Endometrium (tissue), 2 donors: Measurements from ENCODE around the gene POLR2H.
"Not testable (repeated sequence)": the region's sequence is repeated elsewhere in the genome, so short reads cannot be mapped to it uniquely, and the experiment has no call there.

Experiments
- FAIRE-seq: peaks from 2 replicates; lab custom pipeline; 2012; peaks lifted over from hg19 to GRCh38; lab: Jason Lieb, UNC
- donor health status: control.
- donor health status: control.

The POLR2H gene

GRCh38 chr3:184335661-184336546, 25.6 kb upstream of the POLR2H start:
- FAIRE-seq = no peak

GRCh38 chr3:184336547-184337398, 24.7 kb upstream of the POLR2H start:
- FAIRE-seq = no peak

GRCh38 chr3:184337399-184337714, 24.2 kb upstream of the POLR2H start, which contains the start of gene FAM131A:
FAM131A (plus strand) TSS chr3:184337600; CDS start chr3:184337631, 31 bp downstream.
- no peak for FAIRE-seq

GRCh38 chr3:184337981-184338380, 23.5 kb upstream of the POLR2H start:
- no peak for FAIRE-seq

GRCh38 chr3:184338511-184338945, 23.0 kb upstream of the POLR2H start:
- FAIRE-seq = no peak

- FAIRE-seq = no peak
Measured at GRCh38 chr3:184339001-184339400, 22.5 kb upstream of the POLR2H start.

GRCh38 chr3:184339451-184340135, 21.9 kb upstream of the POLR2H start:
- not testable (repeated sequence) for FAIRE-seq

- no peak for FAIRE-seq
Measured at GRCh38 chr3:184341925-184342324, 19.6 kb upstream of the POLR2H start.

GRCh38 chr3:184343200-184343876, 18.2 kb upstream of the POLR2H start:
- no peak for FAIRE-seq

GRCh38 chr3:184344579-184345316, 16.8 kb upstream of the POLR2H start:
- no peak for FAIRE-seq

- no peak for FAIRE-seq
Measured at GRCh38 chr3:184345317-184346144, 16.0 kb upstream of the POLR2H start.

- FAIRE-seq = no peak
Measured at GRCh38 chr3:184346480-184347190, 14.9 kb upstream of the POLR2H start.

GRCh38 chr3:184347321-184348056, 14.0 kb upstream of the POLR2H start:
- no peak for FAIRE-seq

- FAIRE-seq = no peak
Measured at GRCh38 chr3:184348057-184348382, 13.5 kb upstream of the POLR2H start.

GRCh38 chr3:184349563-184350470, 11.7 kb upstream of the POLR2H start:
- FAIRE-seq = no peak

- no peak for FAIRE-seq
Measured at GRCh38 chr3:184350618-184351017, 10.9 kb upstream of the POLR2H start.

- FAIRE-seq = no peak
Measured at GRCh38 chr3:184351511-184352148, 9.9 kb upstream of the POLR2H start.
